ENCODE data around the gene KSR1. TPM values are rescaled to one million over a fixed set of nuclear protein-coding genes. Genes with fewer than 3 reads are reported as not detected.

The KSR1 gene
- total and polyA plus RNA-seq, 2 of the 8 experiments (the other 6 are each of a cell fraction or from before 2014, with no cell fraction given), result 14.1 to 34.7 TPM

DNA sequence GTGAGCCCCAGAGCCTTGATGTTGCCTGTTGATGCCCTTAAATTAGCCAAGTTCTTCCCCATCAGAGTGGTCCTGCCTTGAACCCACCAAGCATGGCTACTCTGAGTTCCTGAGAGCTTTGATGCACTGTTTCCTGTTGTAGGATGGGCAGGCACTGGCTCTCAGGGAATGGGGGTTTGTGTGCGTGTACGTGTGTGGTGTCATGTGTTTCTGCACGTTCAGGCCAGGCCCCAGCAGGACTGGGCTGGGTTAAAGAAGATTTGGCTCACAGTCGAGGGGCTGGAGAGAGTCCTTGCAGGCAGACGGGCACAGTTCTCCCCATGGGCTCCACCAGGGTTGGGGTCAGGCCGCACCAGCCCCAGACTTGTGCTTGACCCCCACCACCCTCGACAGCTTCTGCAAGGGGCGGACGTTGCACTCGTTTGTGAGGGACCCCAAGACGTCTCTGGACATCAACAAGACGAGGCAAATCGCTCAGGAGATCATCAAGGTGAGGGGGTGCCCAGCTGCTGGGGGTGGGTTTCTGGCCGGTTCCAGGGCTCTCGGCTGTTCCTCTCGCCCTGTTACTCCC, 151.4 kb downstream of the KSR1 start (continued):
- TF ChIP-seq RFX5 (IDR thresholded peaks at IDR 0.05; ENCODE audit: borderline replicate concordance, low read depth, low read length), result no peak
- no peak for TF ChIP-seq MAFK (IDR thresholded peaks at IDR 0.05; ENCODE audit: low read depth, low read length)
- no peak for TF ChIP-seq TEAD4 (IDR thresholded peaks at IDR 0.05; ENCODE audit: low read depth, low read length)

Data from H1 (cell line).